A549 (cell line): Measurements from ENCODE around the gene DCXR. TPM values are rescaled to one million over a fixed set of nuclear protein-coding genes. Genes with fewer than 3 reads are reported as not detected.
A peak's percentile ranks its signal among the peaks of the same experiment; 100 is the strongest.

Experiments
- ATAC-seq, 2 experiments: fragments of 200-7000 bp in 1 of 2; fragments of >200 bp in 1 of 2; cut with Nextera tagmentation in 1 of 2; cut with Tn5 transposase in 1 of 2; 3 replicates each; pipeline versions ENCODE4 v1.8.0 to v1.9.1; 2018 to 2020; ENCODE audit warnings: mild to moderate bottlenecking in 1 of 2, moderate library complexity in 1 of 2
- CTCF ChIA-PET: fragments of 300-600 bp; sonication (Branson Sonifier 250); formaldehyde crosslinking; extraction: SDS; loops from one replicate; lab custom pipeline; 2021; ENCODE audit warnings: antibody characterized with exemption, inconsistent platforms; lab: Yijun Ruan, JAX
- POLR2A ChIA-PET: fragments of 350-600 bp; formaldehyde crosslinking; extraction: SDS; loops from one replicate; lab custom pipeline; 2021; ENCODE audit warnings: antibody characterized with exemption, inconsistent platforms; lab: Yijun Ruan, JAX
- DNase-seq, 2 experiments: peaks; one replicate each; pipeline versions ENCODE4 v3.0.0 to v3.0.0-alpha.2; 2011 to 2016; ENCODE audit warnings: low read depth in 1 of 2, low spot score in 1 of 2
- FAIRE-seq: peaks from 2 replicates; lab custom pipeline; 2011; peaks lifted over from hg19 to GRCh38; lab: Jason Lieb, UNC
- H3K27ac ChIP-seq, 2 experiments: fragments of >200 bp; sonication (Bioruptor Twin); formaldehyde crosslinking; 3 replicates each; pipeline ENCODE4 v1.5.1; 2016 to 2017
- H3K4me1 ChIP-seq: fragments of >200 bp; sonication (Bioruptor Twin); formaldehyde crosslinking; 3 replicates; pipeline ENCODE4 v1.6.1; 2016
- H3K4me2 ChIP-seq: fragments of >200 bp; sonication (Bioruptor Twin); formaldehyde crosslinking; 3 replicates; pipeline ENCODE4 v1.6.1; 2016
- H3K4me3 ChIP-seq: fragments of >200 bp; sonication (Bioruptor Twin); formaldehyde crosslinking; 3 replicates; pipeline ENCODE4 v1.5.1; 2016
- H3K9me3 ChIP-seq: fragments of >200 bp; sonication (Bioruptor Twin); formaldehyde crosslinking; 3 replicates; pipeline ENCODE4 v1.6.1; 2016
- CBX8 ChIP-seq: fragments of 200-600 bp; sonication (generic); IDR thresholded peaks from 2 replicates; pipeline ENCODE4 v1.6.1; 2016
- CEBPB ChIP-seq, 2 experiments: fragments of >200 bp in 1 of 2; sonication (Bioruptor Twin) in 1 of 2; formaldehyde crosslinking in 1 of 2; IDR thresholded peaks; 2 replicates each; pipeline ENCODE4 v1.6.1; 2012 to 2016
- CHD2 ChIP-seq: fragments of 150-350 bp; IDR thresholded peaks from 2 replicates; pipeline ENCODE4 v1.6.1; 2014; ENCODE audit warnings: low read length; ENCODE audit not compliant: partially characterized antibody
- EHF ChIP-seq: fragments of 250-450 bp; sonication (Bioruptor Pico); IDR thresholded peaks from 2 replicates; pipeline ENCODE4 v1.5.0; 2020; ENCODE audit warnings: mild to moderate bottlenecking
- EHMT2 ChIP-seq: fragments of 200-600 bp; sonication (generic); IDR thresholded peaks from 2 replicates; pipeline ENCODE4 v1.6.1; 2016; ENCODE audit warnings: antibody characterized with exemption, low read depth, mild to moderate bottlenecking, moderate library complexity
- EP300 ChIP-seq, 2 experiments: fragments of >200 bp; sonication (Bioruptor Twin); formaldehyde crosslinking; IDR thresholded peaks; 2 replicates in 1 of 2; 3 replicates in 1 of 2; pipeline ENCODE4 v1.6.1; 2016 to 2017
- ESRRA ChIP-seq: fragments of 150-350 bp; IDR thresholded peaks from 2 replicates; pipeline ENCODE4 v1.6.1; 2014; ENCODE audit warnings: mild to moderate bottlenecking, low read length, borderline replicate concordance
- FOSB ChIP-seq: fragments of 250-450 bp; sonication (Bioruptor Pico); IDR thresholded peaks from 2 replicates; pipeline ENCODE4 v1.5.0; 2020; ENCODE audit warnings: mild to moderate bottlenecking, moderate library complexity
- FOXS1 ChIP-seq: fragments of 250-450 bp; sonication (Bioruptor Pico); IDR thresholded peaks from 2 replicates; pipeline ENCODE4 v1.5.0; 2020; ENCODE audit warnings: mild to moderate bottlenecking, moderate library complexity
- GATA3 ChIP-seq: IDR thresholded peaks from 2 replicates; pipeline ENCODE4 v1.6.1; 2012; ENCODE audit warnings: borderline replicate concordance
- HEYL ChIP-seq: fragments of 250-450 bp; sonication (Bioruptor Pico); IDR thresholded peaks from 2 replicates; pipeline ENCODE4 v1.8.0; 2021; ENCODE audit warnings: mild to moderate bottlenecking, moderate library complexity
- HOXA7 ChIP-seq: fragments of 250-450 bp; sonication (Bioruptor Pico); IDR thresholded peaks from 2 replicates; pipeline ENCODE4 v1.5.0; 2020; ENCODE audit warnings: mild to moderate bottlenecking, moderate library complexity
- JUN ChIP-seq, 2 experiments: fragments of >200 bp; sonication (Bioruptor Twin); formaldehyde crosslinking; IDR thresholded peaks; 2 replicates in 1 of 2; 3 replicates in 1 of 2; pipeline ENCODE4 v1.6.1; 2016 to 2017
- JUNB ChIP-seq: fragments of >200 bp; sonication (Bioruptor Twin); formaldehyde crosslinking; IDR thresholded peaks from 2 replicates; pipeline ENCODE4 v1.6.1; 2016
- NFE2L2 ChIP-seq: fragments of 150-350 bp; conservative IDR thresholded peaks from 2 replicates; pipeline ENCODE4 v1.6.1; 2014; ENCODE audit warnings: low read length
- NPAS2 ChIP-seq: fragments of 250-450 bp; sonication (Bioruptor Pico); IDR thresholded peaks from 2 replicates; pipeline ENCODE4 v1.8.0; 2022; ENCODE audit warnings: mild to moderate bottlenecking, moderate library complexity, borderline replicate concordance
- NR3C1 ChIP-seq: fragments of >200 bp; sonication (Bioruptor Twin); formaldehyde crosslinking; IDR thresholded peaks from 3 replicates; pipeline ENCODE4 v1.6.1; 2017
- PHF8 ChIP-seq: fragments of 200-600 bp; sonication (generic); IDR thresholded peaks from 2 replicates; pipeline ENCODE4 v1.6.1; 2016; ENCODE audit warnings: low read depth, mild to moderate bottlenecking, antibody characterized with exemption, moderate library complexity, borderline replicate concordance
- RAD21 ChIP-seq, 2 experiments: fragments of >200 bp in 1 of 2; sonication (Bioruptor Twin) in 1 of 2; formaldehyde crosslinking in 1 of 2; IDR thresholded peaks in 1 of 2; conservative IDR thresholded peaks in 1 of 2; 2 replicates in 1 of 2; 3 replicates in 1 of 2; pipeline ENCODE4 v1.6.1; 2012 to 2018; ENCODE audit warnings: inconsistent platforms in 1 of 2
- RFX5 ChIP-seq: fragments of 450-650 bp; IDR thresholded peaks from 2 replicates; pipeline ENCODE4 v1.7.1; 2014; ENCODE audit warnings: antibody characterized with exemption, mild to moderate bottlenecking, moderate library complexity
- RNF2 ChIP-seq: fragments of 200-600 bp; sonication (generic); IDR thresholded peaks from 2 replicates; pipeline ENCODE4 v1.6.1; 2016; ENCODE audit warnings: low read depth, mild to moderate bottlenecking, antibody characterized with exemption, moderate library complexity, borderline replicate concordance
- SMC3 ChIP-seq: fragments of >200 bp; sonication (Bioruptor Twin); formaldehyde crosslinking; IDR thresholded peaks from 3 replicates; pipeline ENCODE4 v1.6.1; 2018; ENCODE audit warnings: inconsistent platforms
- SREBF2 ChIP-seq: fragments of 450-650 bp; IDR thresholded peaks from 2 replicates; pipeline ENCODE4 v1.6.1; 2014; ENCODE audit warnings: mild to moderate bottlenecking, moderate library complexity
- TFCP2L1 ChIP-seq: fragments of 250-450 bp; sonication (Bioruptor Pico); IDR thresholded peaks from 2 replicates; pipeline ENCODE4 v1.5.0; 2021; ENCODE audit warnings: mild to moderate bottlenecking
- ZC3H11A ChIP-seq: fragments of 450-650 bp; IDR thresholded peaks from 2 replicates; pipeline ENCODE4 v1.6.1; 2014; ENCODE audit warnings: antibody characterized with exemption, mild to moderate bottlenecking
- WGBS: methylation state at CpG from one replicate; pipeline ENCODE4 v1.1.6; 2017; ENCODE audit errors: missing lambda C conversion rate; 5-methylcytosine and 5-hydroxymethylcytosine counted together
- polyA plus RNA-seq, 4 experiments: library from polyadenylated mRNA; depleted of rRNA in 3 of 4; stranded (reverse); fragments of >200 nt; fragmentation: RNase III in 1 of 4; extraction: RNeasy Plus Mini Kit Qiagen cat#74134 plus additional on column Dnase treatment in 1 of 4; gene quantifications; 2 replicates in 3 of 4; 3 replicates in 1 of 4; pipeline ENCODE4 v1.2.3, GENCODE V29; 2011 to 2017
- TF ChIP-seq, protein P1 (sequence below): fragments of 200-600 bp; sonication (generic); IDR thresholded peaks from 2 replicates; pipeline ENCODE4 v1.6.1; 2016; ENCODE audit warnings: antibody characterized with exemption, mild to moderate bottlenecking, moderate library complexity
- TF ChIP-seq, protein P2 (sequence below): IDR thresholded peaks from 2 replicates; pipeline ENCODE4 v1.6.1; 2012; ENCODE audit warnings: low read depth, borderline replicate concordance
- TF ChIP-seq, protein P3 (sequence below): fragments of 150-350 bp; IDR thresholded peaks from 2 replicates; pipeline ENCODE4 v1.6.1; 2014; ENCODE audit warnings: low read depth, mild to moderate bottlenecking, low read length
- TF ChIP-seq, protein P4 (sequence below): IDR thresholded peaks from 2 replicates; pipeline ENCODE4 v1.6.1; 2012
- TF ChIP-seq, protein P5 (sequence below): fragments of >200 bp; sonication (Bioruptor Twin); formaldehyde crosslinking; IDR thresholded peaks from 2 replicates; pipeline ENCODE4 v1.6.1; 2016
- TF ChIP-seq, protein P6 (sequence below): fragments of 450-650 bp; IDR thresholded peaks from 2 replicates; pipeline ENCODE4 v1.6.1; 2014; ENCODE audit warnings: antibody characterized with exemption
- TF ChIP-seq, protein P7 (sequence below): IDR thresholded peaks from 2 replicates; pipeline ENCODE4 v1.6.1; 2012

DCXR gene
- polyA plus RNA-seq, 2 of the 4 experiments (the other 2 are of a cell fraction), result 39.3 to 70.7 TPM

DNA sequence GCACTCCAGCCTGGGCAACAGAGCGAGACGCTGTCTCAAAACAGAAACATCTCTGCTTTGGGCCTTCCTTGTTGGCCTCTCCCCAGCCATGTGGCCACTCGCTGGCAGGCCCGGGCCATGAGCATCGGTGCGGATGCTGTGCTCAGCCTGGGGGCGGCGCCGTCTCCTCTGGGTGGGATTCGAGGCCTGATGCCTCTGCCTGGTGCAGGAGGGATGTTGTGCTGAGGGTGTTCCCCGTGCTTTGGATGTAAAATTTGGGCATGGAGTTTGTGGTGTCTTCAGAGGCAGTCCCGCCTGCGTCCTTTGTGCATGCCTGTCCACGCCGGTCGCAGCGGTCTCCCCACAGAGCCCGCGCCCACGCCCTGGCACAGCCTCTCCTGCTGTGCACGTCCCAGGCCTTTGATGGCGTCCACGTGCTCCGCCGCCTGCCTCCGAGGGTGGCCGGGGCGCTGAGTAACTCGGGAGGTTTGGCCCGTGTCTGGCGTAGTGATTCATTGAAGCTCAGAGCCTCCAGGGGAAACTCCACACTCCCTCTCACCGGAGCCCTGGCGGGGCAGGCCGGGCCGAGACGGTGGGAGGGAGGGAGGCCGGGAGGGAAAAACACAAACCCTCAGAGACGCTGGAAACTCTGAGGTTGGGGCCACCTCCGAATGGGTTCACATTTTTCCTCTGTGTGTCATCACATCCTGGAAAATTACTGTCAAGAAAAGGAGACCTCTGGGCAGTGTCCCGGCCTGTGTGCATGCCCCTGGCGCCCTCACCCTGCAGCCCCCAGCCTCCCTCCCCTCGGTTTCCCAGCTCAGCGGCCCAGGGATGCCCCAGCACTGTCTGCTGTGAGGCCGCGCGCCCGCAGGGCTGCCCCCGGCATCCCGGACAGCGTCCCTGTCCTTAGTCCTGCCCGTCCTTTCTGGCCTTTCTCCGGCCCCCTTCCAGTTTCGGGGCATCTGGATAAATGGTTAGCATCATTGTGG lies 33.8 kb downstream of the DCXR start:
- H3K4me2 ChIP-seq, result peak overlapping the region; percentile 61
- ChIA-PET POLR2A (interaction anchor here (0.5 to 1.8 kb wide), 7 partner anchors 9 to 44 kb away, joined by 3 to 9 read pairs (median 3); partner anchors contain the start of genes CENPX, DCXR and LRRC45), CTCF (interaction anchor here (1.0 to 33.2 kb wide), 15 partner anchors 7 to 134 kb away, joined by 3 to 794 read pairs (median 6); partner anchors contain the start of genes CENPX, LRRC45 and NOTUM)
- no peaks in the 10 kb centered on the region for H3K9me3 ChIP-seq
- DNase-seq (peak; percentile 90 to 95), ATAC-seq (peak; percentile 85 to 91), FAIRE-seq (peak; percentile 86)
- peaks cover 64% of the 10 kb centered on the region for H3K4me1 ChIP-seq
- no peak overlapping the region for H3K4me3 ChIP-seq
- WGBS, result 35% methylated on average over 43 of the region's 53 CpGs
- peak overlapping the region; percentile 81 to 93 for H3K27ac ChIP-seq
- TF ChIP-seq GATA3 (peak; percentile 61; the same call in 1 of the 2 replicates), EHF (CRISPR knock-in tag) (peak; percentile 86; the same call in 1 of the 2 replicates), HOXA7 (no peak), TFCP2L1 (CRISPR knock-in tag) (peak; percentile 78; the same call in 1 of the 2 replicates), PHF8 (no peak), NFE2L2 (no peak), RFX5 (peak; percentile 12; the same call in 1 of the 2 replicates), NR3C1 (no peak), RAD21 (conservative IDR thresholded peaks at IDR 0.05 in 1 of 2, IDR thresholded peaks at IDR 0.05 in 1 of 2) (peak in 1 of 2 experiments; percentile 39; a peak in 2 of 5 replicates), SMC3 (no peak; the same call in 2 of the 3 replicates), CEBPB (IDR thresholded peaks at IDR 0.05) (no peak), ESRRA (no peak), FOXS1 (peak; percentile 82), EHMT2 (no peak), CBX8 (no peak), HEYL (no peak), JUNB (peak; percentile 55; the same call in 1 of the 2 replicates), SREBF2 (no peak), FOSB (CRISPR knock-in tag) (no peak), EP300 (IDR thresholded peaks at IDR 0.05) (0 out of 5 replicates have a peak, but pooled peaks of 1 of the 2 experiments have one; percentile 38), NPAS2 (peak; percentile 78), RNF2 (no peak), JUN (IDR thresholded peaks at IDR 0.05) (peak; percentile 64 to 89; a peak in 4 of 5 replicates), ZC3H11A (no peak), CHD2 (no peak)
- TF ChIP-seq, protein P1, sequence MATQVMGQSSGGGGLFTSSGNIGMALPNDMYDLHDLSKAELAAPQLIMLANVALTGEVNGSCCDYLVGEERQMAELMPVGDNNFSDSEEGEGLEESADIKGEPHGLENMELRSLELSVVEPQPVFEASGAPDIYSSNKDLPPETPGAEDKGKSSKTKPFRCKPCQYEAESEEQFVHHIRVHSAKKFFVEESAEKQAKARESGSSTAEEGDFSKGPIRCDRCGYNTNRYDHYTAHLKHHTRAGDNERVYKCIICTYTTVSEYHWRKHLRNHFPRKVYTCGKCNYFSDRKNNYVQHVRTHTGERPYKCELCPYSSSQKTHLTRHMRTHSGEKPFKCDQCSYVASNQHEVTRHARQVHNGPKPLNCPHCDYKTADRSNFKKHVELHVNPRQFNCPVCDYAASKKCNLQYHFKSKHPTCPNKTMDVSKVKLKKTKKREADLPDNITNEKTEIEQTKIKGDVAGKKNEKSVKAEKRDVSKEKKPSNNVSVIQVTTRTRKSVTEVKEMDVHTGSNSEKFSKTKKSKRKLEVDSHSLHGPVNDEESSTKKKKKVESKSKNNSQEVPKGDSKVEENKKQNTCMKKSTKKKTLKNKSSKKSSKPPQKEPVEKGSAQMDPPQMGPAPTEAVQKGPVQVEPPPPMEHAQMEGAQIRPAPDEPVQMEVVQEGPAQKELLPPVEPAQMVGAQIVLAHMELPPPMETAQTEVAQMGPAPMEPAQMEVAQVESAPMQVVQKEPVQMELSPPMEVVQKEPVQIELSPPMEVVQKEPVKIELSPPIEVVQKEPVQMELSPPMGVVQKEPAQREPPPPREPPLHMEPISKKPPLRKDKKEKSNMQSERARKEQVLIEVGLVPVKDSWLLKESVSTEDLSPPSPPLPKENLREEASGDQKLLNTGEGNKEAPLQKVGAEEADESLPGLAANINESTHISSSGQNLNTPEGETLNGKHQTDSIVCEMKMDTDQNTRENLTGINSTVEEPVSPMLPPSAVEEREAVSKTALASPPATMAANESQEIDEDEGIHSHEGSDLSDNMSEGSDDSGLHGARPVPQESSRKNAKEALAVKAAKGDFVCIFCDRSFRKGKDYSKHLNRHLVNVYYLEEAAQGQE, result peak; percentile 29; the same call in 1 of the 2 replicates
- TF ChIP-seq, protein P2, sequence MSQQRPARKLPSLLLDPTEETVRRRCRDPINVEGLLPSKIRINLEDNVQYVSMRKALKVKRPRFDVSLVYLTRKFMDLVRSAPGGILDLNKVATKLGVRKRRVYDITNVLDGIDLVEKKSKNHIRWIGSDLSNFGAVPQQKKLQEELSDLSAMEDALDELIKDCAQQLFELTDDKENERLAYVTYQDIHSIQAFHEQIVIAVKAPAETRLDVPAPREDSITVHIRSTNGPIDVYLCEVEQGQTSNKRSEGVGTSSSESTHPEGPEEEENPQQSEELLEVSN, result peak; percentile 99
- TF ChIP-seq, protein P3, sequence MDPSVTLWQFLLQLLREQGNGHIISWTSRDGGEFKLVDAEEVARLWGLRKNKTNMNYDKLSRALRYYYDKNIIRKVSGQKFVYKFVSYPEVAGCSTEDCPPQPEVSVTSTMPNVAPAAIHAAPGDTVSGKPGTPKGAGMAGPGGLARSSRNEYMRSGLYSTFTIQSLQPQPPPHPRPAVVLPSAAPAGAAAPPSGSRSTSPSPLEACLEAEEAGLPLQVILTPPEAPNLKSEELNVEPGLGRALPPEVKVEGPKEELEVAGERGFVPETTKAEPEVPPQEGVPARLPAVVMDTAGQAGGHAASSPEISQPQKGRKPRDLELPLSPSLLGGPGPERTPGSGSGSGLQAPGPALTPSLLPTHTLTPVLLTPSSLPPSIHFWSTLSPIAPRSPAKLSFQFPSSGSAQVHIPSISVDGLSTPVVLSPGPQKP, result no peak
- TF ChIP-seq, protein P4, sequence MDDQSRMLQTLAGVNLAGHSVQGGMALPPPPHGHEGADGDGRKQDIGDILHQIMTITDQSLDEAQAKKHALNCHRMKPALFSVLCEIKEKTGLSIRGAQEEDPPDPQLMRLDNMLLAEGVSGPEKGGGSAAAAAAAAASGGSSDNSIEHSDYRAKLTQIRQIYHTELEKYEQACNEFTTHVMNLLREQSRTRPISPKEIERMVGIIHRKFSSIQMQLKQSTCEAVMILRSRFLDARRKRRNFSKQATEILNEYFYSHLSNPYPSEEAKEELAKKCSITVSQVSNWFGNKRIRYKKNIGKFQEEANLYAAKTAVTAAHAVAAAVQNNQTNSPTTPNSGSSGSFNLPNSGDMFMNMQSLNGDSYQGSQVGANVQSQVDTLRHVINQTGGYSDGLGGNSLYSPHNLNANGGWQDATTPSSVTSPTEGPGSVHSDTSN, result no peak
- TF ChIP-seq, protein P5, sequence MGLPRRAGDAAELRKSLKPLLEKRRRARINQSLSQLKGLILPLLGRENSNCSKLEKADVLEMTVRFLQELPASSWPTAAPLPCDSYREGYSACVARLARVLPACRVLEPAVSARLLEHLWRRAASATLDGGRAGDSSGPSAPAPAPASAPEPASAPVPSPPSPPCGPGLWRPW, result no peak
- TF ChIP-seq, protein P6, sequence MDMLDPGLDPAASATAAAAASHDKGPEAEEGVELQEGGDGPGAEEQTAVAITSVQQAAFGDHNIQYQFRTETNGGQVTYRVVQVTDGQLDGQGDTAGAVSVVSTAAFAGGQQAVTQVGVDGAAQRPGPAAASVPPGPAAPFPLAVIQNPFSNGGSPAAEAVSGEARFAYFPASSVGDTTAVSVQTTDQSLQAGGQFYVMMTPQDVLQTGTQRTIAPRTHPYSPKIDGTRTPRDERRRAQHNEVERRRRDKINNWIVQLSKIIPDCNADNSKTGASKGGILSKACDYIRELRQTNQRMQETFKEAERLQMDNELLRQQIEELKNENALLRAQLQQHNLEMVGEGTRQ, result peak; percentile 68
- TF ChIP-seq, protein P7, sequence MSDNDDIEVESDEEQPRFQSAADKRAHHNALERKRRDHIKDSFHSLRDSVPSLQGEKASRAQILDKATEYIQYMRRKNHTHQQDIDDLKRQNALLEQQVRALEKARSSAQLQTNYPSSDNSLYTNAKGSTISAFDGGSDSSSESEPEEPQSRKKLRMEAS, result peak; percentile 100
